BJ (cell line): ENCODE data around the gene SBK2. TPM values are rescaled to one million over a fixed set of nuclear protein-coding genes. Genes with fewer than 3 reads are reported as not detected.

Experiments used
- CTCF ChIA-PET: fragments of 350-600 bp; formaldehyde crosslinking; extraction: SDS; loops from one replicate; lab custom pipeline; 2021; ENCODE audit warnings: antibody characterized with exemption, inconsistent platforms; lab: Yijun Ruan, JAX
- POLR2A ChIA-PET: fragments of 300-600 bp; sonication (Branson Sonifier 250); formaldehyde crosslinking; extraction: SDS; loops from one replicate; lab custom pipeline; 2021; ENCODE audit warnings: antibody characterized with exemption; lab: Charles Lee
- DNase-seq: peaks from one replicate; pipeline ENCODE4 v3.0.0-alpha.2; 2011; ENCODE audit warnings: low read depth
- H3K27me3 ChIP-seq: 2 replicates; pipeline ENCODE4 v1.6.0; 2011; ENCODE audit warnings: low read length; ENCODE audit not compliant: control insufficient read depth, insufficient read depth
- H3K36me3 ChIP-seq: 2 replicates; pipeline ENCODE4 v1.5.1; 2011; ENCODE audit warnings: low read length; ENCODE audit not compliant: control insufficient read depth, insufficient read depth
- H3K4me3 ChIP-seq: 2 replicates; pipeline ENCODE4 v1.5.1; 2011; ENCODE audit warnings: low read depth, mild to moderate bottlenecking, control low read depth, low read length
- CTCF ChIP-seq: IDR thresholded peaks from 2 replicates; pipeline ENCODE4 v1.5.1; 2011; ENCODE audit warnings: low read depth, mild to moderate bottlenecking, control low read depth, inconsistent platforms, low read length, moderate library complexity; ENCODE audit not compliant: insufficient read depth
- polyA plus RNA-seq: library from polyadenylated mRNA; depleted of rRNA; stranded (reverse); fragments of >200 nt; gene quantifications from 2 replicates; pipeline ENCODE4 v1.2.3, GENCODE V29; 2011

The SBK2 gene
- polyA plus RNA-seq, 1 experiment = not detected

- Histone ChIP-seq H3K36me3 (no peaks in the 10 kb centered on the region), H3K4me3 (no peak overlapping the region), H3K27me3 (peaks cover 6% of the 10 kb centered on the region; the same call in 1 of the 2 replicates)
- no peak for TF ChIP-seq CTCF
- CTCF ChIA-PET = no interaction called here
- DNase-seq = no peak
- POLR2A ChIA-PET = no interaction called here
These were observed 30.9 kb upstream of the SBK2 start for GRCh38 chr19:55567708-55568328.

- no peaks in the 10 kb centered on the region for H3K36me3 ChIP-seq
- DNase-seq = no peak
- POLR2A ChIA-PET = no interaction called here
- no peak for TF ChIP-seq CTCF
- peaks cover 6% of the 10 kb centered on the region; the same call in 1 of the 2 replicates for H3K27me3 ChIP-seq
- H3K4me3 ChIP-seq = no peak overlapping the region
- CTCF ChIA-PET = no interaction called here
These were observed 29.9 kb upstream of the SBK2 start for GRCh38 chr19:55566823-55567222.

GRCh38 chr19:55563261-55563690 lies 26.3 kb upstream of the SBK2 start:
- POLR2A ChIA-PET = no interaction called here
- H3K36me3 ChIP-seq = no peaks in the 10 kb centered on the region
- no peak for TF ChIP-seq CTCF
- CTCF ChIA-PET = interaction anchor here (1.0 kb wide), 1 partner anchor 15 kb away, joined by 3 read pairs; no protein-coding TSS in a partner anchor
- peaks cover 6% of the 10 kb centered on the region; the same call in 1 of the 2 replicates for H3K27me3 ChIP-seq
- DNase-seq = no peak
- no peak overlapping the region for H3K4me3 ChIP-seq

- ChIA-PET POLR2A (no interaction called here), CTCF (interaction anchor here (0.7 kb wide), 1 partner anchor 14 kb away, joined by 3 read pairs; no protein-coding TSS in a partner anchor)
These were observed 22.8 kb upstream of the SBK2 start for GRCh38 chr19:55559684-55560083.

GRCh38 chr19:55554741-55555152 lies 17.8 kb upstream of the SBK2 start:
- ChIA-PET CTCF (no interaction called here), POLR2A (no interaction called here)
- Histone ChIP-seq H3K36me3 (no peaks in the 10 kb centered on the region), H3K4me3 (no peak overlapping the region), H3K27me3 (no peaks in the 10 kb centered on the region)
- no peak for TF ChIP-seq CTCF
- DNase-seq = no peak

More at GRCh38 chr19:55559684-55560083, 22.8 kb upstream of the SBK2 start:
- Histone ChIP-seq H3K27me3 (peaks cover 5% of the 10 kb centered on the region; the same call in 1 of the 2 replicates), H3K36me3 (no peaks in the 10 kb centered on the region), H3K4me3 (no peak overlapping the region)
- DNase-seq = no peak
- TF ChIP-seq CTCF = no peak
